ENCODE results near the gene C5AR2.
"Not testable (repeated sequence)": the region's sequence is repeated elsewhere in the genome, so short reads cannot be mapped to it uniquely, and the experiment has no call there.

C5AR2 gene

DNA sequence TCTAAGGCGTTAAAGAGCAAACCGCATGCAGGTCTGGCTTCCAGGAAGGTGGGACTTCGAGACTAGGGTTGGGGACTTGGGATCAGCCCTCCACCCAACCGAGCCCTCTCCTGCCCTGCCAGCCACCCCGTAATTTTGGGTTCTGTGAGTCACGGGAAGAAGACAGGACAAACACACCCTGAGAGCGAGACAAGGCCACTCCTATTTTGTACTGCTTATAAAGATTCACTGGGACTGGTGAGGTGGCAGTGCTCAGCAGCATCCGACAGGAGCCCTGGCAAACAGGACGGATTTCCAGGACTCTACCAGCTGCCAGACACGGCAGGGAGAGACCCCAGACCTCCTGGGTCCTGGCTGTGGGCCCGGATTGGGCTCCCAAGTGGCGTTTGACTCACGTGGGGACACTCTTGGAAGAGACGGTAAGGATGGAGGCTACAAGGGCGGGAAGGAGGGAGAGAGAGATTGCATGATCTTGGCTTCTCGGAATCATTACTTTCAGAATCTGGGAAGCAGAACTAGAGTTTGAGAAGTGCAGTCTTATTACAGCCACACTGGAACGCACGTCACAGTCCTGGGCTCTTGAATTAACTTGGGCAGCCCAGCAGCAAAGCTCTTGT, at the start of gene C5AR2:
C5AR2 (plus strand) TSS at position 245 of the 617 bp plus-strand sequence. CDS start 8,625 bp downstream, outside the sequence.
- no peak for DNase-seq

DNA sequence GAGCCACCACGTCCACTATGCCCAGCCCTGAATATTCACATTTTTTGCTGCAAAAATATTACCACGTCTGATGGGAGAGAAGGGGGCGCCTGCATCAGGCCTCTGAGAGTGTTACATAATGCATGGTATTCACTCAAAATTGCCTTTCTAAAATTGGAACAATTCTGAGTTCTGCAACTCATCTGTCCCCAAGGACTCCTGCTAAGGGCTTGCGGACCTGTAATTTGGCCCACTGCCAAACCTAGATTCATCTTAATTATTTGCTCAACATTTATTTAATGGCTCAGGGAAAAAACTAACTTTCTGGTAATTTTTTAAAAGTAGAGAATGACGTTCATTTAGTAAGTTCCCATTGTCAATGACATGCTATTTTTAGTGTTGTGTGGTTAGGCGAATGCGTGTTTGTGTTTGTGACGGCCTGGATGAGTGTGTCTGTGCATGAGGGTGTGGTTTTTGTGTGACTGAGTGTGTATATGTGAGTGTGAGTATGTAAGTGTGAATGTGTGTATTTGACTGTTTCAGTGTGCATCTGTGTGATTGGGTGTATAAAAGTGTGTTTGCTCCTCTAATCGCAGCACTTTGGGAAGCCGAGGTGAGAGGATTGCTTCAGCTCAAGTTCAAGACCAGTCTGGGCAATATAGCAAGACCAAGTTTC, 48.4 kb upstream of the C5AR2 start:
- DNase-seq = no peak

DNA sequence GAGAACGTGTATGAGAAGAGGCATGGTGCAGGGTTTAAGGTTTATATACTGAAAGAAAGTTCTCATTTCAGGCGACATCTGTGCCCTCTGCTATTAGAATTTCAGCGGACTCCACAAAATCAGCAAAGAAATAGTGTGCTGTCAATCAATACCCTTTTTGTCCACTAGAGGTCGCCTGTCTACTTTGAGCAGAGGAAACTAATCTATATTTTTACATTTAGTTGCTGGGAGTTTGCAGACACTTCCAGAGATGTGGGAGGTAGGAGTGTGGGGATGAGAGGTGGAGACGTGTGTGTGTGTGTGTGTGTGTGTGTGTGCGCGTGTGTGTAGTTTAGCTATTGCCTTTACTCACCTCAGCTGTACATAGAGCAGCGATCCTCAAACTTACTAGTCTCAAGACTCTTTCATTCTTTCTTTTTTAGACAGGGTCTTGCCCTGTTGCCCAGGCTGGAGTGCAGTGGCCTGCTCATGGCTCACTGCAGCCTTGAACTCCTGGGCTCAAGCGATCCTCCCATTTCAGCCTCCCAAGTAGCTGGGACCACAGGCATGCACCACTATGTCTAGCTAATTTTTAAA, 47.6 kb upstream of the C5AR2 start:
- DNase-seq = peak in 1 of 2 donors; percentile 61

DNA sequence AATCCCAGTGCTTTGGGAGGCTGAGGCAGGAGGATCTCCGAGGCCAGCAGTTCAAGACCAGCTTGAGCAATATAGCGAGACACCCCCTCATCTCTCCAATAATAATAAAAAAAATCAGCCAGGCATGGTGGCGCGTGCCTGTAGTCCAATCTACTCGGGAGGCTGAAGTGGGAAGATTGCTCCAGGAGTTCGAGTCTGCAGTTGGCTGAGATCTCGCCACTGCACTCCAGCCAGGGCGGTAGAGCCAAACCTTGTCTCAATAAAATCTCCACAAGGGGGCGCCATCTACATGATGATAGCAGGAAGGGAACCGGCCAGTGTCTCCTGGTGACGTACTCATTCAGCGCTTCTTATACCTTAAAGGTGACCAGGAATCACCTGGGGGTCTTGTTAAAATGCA, 35.9 kb upstream of the C5AR2 start:
- DNase-seq = peak; percentile 73 to 83

DNA sequence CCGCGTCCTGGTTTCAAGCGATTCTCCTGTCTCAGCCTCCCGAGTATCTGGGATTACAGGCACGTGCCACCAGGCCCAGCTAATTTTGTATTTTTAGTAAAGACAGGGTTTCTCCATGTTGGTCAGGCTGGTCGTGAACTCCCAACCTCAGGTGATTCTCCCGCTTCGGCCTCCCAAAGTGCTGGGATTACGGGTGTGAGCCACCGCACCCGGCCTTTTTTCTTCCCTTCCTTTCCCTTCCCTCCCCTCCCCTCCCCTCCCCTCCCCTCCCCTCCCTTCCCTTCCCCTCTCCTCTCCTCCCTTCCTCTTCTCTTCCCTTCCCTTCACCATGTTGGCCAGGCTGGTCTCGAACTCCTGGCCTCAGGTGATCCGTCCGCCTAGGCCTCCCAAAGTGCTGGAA, 31.1 kb upstream of the C5AR2 start:
- not testable (repeated sequence) for DNase-seq

DNA sequence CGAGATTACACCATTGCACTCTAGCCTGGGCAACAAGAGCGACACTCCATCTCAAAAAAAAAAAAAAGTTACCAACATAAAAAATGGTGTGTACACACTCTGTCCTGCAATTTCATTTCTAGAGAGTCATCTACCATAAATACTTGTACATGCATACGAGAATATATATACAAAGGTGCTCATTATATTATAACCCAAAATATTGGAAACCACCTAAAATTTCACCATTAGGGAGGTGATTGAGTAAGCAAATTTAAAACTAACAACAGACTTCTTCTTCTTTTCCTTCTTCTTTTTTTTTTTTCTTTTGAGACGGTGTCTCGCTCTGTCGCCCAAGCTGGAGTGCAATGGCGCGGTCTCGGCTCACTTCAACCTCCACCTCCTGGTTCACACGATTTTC, 29.7 kb upstream of the C5AR2 start:
- DNase-seq = no peak

DNA sequence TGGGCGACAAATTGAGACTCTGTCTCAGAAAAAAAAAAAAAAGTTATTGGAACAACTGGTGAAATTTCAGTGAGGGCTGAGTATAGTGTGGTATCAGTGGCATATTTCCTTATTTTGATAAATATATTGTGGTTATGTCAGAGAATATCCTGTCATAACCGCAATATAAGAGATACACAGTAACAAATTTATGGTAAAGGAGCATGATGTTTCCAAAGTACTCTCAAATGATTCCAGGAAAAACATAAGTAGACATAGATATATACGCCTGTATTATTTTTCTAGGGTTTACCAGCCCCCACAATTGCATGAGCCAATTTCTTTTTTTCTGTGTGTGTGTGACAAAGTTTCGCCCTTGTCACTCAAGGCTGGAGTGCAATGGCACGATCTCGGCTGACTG, 28.0 kb upstream of the C5AR2 start:
- no peak for DNase-seq

DNA sequence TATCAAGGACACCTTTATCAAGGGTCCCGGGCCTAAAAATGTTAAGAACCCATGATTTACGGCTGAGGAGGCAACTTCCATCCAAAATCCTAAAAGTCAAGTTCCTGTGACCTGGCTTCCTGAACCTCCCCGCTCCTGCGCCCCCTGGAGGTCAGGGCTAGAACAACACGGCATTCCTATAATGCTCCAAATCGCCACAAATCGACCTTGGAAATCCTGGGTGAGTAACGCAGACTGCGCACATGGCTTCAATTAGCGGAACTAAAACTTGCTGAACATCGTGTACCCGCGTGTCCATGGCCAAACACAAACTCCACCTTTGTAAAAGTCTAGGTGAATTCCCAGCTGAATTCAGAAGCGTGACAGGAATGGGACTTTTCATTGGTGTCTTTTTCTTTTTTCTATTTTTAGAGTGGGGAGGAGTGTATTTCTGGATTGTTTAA, 26.6 kb upstream of the C5AR2 start:
- DNase-seq = peak; percentile 71 to 74

DNA sequence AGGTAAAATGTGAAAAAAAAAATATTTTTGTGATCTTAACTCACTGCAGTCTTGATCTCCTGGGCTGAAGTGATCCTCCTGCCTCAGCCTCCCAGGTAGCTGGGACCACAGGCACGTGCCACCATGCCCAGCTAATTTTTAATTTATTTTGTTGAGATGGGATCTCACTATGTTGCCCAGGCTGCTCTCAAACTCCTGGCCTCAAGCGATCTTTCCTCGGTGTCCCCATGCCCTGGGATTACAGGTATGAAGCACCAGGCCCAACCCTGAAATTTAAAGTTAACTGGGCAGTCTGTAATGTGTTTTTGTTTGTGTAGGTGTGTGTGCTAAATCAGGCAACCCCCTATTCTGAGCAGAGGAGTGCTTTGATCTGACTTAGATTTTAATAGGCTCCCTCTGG, 25.7 kb upstream of the C5AR2 start:
- DNase-seq = no peak

DNA sequence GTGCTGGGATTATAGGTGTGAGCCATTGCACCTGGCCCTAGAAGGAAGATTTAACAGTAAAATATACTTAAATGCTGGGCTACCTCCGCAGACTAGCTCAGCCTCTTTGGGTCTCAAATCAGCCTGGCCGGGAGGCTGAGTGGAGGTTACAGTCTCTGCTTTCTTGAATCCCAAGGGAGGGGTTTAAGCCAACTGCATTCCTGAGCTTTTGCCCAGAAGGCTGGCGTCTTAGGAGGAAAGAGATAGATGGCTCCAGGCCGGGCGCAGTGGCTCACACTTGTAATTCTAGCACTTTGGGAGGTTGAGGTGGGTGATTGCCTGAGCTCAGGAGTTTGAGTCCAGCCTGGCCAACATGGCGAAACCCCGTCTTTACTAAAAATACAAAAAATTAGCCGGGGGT, 22.9 kb upstream of the C5AR2 start:
- DNase-seq = no peak

DNA sequence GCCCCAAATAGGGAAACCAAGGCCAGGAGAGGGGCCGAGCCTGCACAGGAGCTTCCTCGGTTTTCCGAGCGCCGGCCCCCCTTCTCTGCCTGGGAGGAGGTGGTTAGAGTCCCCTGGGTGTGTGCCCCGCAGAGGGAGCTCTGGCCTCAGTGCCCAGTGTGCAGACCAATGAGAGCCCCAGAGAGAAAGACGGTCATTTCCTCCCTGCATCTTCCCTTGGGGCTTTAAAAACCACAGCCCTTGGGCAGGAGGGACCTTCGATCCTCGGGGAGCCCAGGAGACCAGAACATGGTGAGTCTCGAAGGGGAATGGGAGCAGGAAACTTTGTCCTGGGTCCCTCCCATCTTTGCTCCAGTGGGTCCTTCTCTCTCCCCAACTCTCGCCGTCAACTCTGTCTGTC, 22.4 kb upstream of the C5AR2 start, which contains the start of gene C5AR1:
C5AR1 (plus strand) TSS at position 254 of the 400 bp plus-strand sequence; CDS start at position 289, 35 bp downstream.
- no peak for DNase-seq

DNA sequence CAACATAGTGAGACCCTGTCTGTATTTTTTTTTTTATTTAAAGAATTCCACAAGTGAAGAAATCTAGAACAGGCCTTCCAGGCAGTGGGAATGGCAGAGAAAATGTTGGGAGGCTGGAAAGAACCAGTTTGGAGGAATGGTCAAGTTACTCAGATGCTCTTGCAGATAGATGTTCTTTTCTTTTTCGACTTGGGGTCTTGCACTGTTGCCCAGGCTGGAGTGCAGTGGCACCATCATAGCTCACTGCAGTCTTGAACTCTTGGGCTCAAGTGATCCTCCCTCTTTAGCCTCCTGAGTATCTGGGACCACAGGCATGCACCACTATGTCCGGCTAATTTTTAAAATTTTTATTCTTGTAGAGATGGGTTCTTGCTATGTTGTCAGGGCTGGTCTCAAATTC, 21.7 kb upstream of the C5AR2 start:
- DNase-seq = no peak

DNA sequence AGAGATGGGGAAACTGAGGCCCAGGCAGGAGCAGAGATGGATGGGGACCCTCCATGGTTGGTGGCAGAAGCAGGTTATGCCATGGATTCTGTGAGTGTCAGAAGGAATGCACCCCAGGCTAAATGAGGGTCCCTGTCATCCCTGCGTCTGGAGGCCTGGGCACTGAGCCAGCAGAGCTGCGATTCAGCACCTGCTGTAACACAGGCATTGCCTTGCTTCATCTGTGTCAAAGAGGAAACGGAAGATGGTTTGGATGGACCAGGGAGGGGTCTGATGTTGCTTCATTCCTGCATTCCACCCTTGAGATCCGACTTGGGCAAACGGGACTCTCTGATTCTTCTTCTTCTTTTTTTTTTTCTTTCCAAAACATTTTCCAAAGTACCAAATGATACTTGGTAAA, 21.2 kb upstream of the C5AR2 start:
- DNase-seq = no peak

DNA sequence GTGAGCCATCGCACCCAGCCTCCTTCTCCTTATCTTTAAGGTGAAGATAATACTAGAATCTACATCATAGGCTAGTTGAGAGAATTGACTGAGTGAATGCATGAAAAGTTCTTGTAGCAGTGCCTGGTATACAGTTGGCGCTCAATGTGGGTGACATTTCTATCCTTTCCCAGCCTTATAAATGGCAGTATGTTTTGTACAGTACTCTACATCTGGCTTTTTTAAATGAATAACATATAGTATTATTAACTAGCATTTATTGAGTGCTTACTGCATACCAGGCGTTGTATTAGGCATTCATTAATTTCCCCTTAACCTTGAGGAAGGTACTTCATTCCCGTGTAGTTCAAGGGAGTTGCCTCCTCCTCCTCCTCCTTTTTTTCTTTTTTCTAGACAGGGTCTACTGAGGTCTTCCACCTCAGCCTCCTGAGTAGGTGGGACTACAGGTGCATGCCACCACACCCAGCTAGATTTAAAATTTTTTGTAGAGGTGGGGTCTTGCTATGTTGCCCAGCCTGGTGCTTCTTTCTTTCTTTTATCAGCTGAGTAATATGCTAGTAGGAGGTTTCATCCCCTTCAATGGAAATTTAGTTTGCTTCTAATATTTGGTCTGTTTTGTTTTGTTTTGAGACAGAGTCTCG, 19.5 kb upstream of the C5AR2 start:
- DNase-seq = no peak

DNA sequence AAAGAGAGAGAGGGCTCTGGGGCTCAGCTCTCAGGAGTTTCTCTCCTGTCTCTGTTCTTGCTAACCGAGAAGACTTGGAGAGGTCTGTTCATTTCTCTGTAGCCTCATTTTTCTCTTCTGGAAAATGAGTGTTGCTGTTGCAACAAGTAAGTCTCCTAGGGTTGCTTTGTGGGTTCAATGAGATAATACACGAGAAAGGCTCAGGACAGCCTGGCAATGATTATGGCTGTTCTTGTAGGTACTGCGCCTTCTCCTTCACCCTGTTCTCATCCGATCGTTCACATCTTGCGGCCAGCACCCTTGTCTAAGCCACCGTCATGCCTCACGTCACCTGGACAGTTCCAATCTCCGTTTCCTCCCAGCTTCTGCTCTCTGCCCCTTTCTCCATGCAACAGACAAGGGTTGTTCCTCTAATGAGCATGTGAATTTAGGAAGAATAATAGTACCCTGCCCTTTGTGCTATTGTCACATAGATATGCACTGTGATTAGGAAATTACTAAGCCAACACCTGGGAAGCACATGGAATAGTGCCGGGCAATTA, 18.1 kb upstream of the C5AR2 start:
- DNase-seq = no peak

DNA sequence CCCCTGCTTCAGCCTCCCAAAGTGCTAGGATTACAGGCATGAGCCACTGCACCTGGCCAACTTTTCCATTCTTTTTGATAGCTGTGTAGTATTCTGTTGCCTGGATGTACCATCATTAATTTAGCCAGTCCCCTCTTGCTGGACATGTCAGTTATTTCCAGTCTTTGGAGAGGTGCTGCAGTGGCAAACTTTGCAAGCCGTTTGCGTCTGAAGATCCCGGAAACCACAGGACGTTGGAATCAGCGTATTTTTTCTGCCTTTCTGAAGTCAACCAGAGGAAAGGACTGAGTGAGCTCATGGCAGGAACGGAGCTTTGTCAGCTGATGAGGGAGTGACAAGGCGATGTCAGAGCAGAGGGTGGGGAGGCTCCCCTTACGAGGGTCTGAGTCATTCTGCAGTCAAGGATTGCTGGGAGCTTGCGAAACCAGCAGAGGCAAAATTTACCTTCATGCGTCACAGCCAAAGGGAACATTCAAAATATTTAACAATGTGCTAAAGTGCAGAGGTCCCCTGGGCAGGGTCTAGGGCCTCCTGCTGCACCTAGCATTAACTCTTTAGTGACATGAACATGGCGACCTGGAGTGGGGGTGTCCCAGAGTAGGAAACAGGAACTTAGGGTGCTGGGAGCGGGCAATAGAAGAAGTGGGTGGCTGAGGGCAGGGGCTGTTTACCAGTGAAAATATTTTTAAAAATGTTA, 16.7 kb upstream of the C5AR2 start:
- peak; percentile 14 to 29 for DNase-seq

DNA sequence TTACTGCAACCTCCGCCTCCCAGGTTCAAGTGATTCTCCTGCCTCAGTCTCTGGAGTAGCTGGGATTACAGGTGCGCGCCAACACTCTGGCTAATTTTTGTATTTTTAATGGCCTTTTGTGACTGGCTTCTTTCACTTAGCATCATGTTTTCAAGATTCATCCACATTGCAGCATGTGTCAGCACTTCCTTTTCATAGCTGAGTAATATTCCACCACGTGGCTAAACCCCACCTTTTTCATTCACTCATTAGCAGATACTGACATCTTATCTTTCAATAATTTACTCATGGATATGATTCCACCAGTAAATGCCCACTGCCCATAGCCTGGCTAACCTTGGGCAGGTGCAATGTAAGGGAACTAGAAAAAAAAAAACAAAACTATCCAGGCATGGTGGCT, 15.5 kb upstream of the C5AR2 start:
- DNase-seq = no peak

DNA sequence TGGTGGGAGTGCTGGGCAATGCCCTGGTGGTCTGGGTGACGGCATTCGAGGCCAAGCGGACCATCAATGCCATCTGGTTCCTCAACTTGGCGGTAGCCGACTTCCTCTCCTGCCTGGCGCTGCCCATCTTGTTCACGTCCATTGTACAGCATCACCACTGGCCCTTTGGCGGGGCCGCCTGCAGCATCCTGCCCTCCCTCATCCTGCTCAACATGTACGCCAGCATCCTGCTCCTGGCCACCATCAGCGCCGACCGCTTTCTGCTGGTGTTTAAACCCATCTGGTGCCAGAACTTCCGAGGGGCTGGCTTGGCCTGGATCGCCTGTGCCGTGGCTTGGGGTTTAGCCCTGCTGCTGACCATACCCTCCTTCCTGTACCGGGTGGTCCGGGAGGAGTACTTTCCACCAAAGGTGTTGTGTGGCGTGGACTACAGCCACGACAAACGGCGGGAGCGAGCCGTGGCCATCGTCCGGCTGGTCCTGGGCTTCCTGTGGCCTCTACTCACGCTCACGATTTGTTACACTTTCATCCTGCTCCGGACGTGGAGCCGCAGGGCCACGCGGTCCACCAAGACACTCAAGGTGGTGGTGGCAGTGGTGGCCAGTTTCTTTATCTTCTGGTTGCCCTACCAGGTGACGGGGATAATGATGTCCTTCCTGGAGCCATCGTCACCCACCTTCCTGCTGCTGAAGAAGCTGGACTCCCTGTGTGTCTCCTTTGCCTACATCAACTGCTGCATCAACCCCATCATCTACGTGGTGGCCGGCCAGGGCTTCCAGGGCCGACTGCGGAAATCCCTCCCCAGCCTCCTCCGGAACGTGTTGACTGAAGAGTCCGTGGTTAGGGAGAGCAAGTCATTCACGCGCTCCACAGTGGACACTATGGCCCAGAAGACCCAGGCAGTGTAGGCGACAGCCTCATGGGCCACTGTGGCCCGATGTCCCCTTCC, 11.8 kb upstream of the C5AR2 start:
- DNase-seq = no peak

DNA sequence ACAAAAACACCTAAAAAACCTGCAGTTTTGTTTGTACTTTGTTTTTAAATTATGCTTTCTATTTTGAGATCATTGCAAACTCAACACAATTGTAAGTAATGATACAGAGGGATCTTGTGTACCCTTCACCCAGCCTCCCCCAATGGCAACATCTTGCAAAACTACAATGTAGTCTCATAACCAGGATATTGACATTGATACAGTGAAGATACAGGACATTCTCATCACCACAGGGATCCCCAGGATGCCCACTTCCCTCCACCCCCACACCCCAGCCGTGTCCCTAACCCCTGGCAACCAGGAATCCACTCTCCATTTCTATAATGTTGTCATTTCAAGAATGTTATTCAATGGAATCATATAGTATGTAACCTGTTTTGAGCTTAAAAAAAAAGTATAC, 10.3 kb upstream of the C5AR2 start:
- DNase-seq = no peak

DNA sequence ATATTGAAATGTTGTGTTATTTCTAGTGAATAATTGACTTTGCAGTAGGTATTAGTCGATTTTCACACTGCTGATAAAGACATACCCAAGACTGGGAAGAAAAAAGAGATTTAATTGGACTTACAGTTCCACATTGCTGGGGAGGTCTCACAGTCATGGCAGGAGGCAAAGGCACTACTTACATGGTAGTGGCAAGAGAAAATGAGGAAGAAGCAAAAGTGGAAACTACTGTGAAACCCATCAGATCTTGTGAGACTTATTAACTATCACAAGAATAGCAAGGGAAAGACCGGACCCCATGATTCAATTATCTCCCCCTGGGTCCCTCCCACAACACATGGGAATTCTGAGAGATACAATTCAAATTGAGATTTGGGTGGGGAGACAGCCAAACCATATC, 9.9 kb upstream of the C5AR2 start:
- DNase-seq = no peak

DNA sequence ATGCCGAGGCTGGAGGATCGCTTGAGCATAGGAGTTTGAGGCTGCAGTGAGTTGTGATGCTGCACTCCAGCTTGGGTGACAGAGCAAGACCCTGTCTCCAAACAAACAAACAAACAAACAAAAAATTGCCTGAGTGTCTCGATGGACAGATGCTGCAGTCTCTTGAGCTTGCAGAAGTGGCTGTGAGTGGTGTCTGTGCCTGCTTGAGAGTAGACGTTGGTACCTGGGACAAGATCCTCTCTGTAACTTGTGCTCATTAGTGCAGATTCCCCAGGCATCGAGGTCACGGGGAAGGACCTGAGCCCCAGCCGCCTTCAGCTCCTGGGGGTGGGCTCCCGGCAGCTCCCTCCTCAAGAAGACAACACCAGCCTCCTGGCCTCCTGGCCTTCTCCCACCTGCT, 8.6 kb upstream of the C5AR2 start:
- no peak for DNase-seq

DNA sequence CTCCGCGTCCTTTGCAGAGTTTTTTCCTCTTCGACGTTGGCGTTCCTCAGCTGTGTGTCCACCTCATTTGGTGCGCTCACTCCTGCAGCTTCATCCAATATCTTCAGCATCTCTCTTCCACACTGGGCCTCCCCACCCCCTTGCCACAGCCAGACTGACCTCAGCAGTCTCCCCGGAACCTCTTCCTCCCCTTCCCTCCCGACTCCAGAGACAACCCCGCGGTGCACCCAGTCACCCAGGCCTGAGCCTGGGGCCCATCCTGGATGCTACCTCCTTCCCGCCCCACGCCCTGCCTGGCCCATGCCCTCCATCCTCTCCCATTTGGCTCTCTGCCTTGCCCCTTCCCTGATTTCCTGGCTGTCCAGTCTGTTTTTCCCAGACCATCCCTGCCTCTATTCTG, 8.1 kb upstream of the C5AR2 start:
- no peak for DNase-seq
